ENCODE data around the gene WWOX.

The WWOX gene

DNA sequence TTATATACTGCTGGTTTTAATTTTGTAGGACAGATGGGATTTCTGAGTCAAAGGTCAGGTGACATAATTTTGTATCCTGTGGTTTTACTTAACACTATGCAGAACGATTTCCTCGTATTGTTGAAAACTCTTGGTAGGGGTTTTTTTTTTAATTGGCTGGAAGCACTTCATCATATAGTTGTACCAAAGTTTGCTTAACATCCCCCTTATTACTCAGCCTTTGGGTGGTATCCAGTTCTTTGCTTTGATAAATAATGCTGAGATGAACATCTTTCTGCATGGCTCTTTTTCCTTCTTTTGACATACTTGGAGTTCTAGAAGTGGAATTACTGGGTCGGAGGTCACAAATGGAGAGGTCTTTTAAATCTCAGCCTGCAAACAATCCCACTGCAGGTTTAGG lies 1082.0 kb downstream of the WWOX start:
- no peak for DNase-seq (ENCODE audit: low read depth, low spot score)

DNA sequence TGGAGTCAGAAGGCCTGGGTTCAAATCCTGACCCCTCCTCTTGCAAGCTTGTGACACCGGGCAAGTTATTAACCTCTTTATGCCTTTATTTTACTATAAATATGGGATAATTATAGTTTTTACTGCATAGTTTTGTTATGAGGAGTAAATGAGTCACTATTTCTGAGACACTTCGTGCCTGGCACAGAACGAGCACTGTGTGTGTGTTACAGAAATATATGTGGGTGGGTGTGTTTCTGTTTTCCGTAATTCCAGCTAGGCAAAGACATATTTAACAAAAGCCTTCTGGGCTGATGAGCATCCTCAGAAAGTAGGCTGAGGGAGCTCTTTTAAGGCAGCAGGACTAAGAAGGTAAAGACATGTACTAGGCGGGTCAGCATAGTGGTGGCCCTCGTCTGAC lies 1083.2 kb downstream of the WWOX start:
- Histone ChIP-seq H3K27ac (no peak overlapping the region), H3K9me3 (ENCODE audit: low read depth, low read length) (no peaks in the 10 kb centered on the region), H3K36me3 (ENCODE audit: insufficient read depth, low read length) (no peaks in the 10 kb centered on the region), H3K9ac (ENCODE audit: insufficient read length) (no peak overlapping the region), H3K4me3 (no peak overlapping the region)
- TF ChIP-seq EZH2 (IDR thresholded peaks at IDR 0.05) (no peak), FOXP2 (optimal IDR thresholded peaks at IDR 0.05; ENCODE audit: control extremely low read depth, extremely low read length, insufficient read depth) (no peak), POLR2AphosphoS5 (IDR thresholded peaks at IDR 0.05; ENCODE audit: borderline replicate concordance, low read depth, low read length) (no peak)
- DNase-seq (ENCODE audit: low read depth, low spot score): no peak

More for the DNA sequence above, 1082.0 kb downstream of the WWOX start:
- H3K4me3 ChIP-seq: no peak overlapping the region
- no peak overlapping the region for H3K27ac ChIP-seq
- TF ChIP-seq EZH2 (IDR thresholded peaks at IDR 0.05): no peak
- no peak for TF ChIP-seq FOXP2 (optimal IDR thresholded peaks at IDR 0.05; ENCODE audit: control extremely low read depth, extremely low read length, insufficient read depth)
- no peak for TF ChIP-seq POLR2AphosphoS5 (IDR thresholded peaks at IDR 0.05; ENCODE audit: borderline replicate concordance, low read depth, low read length)
- no peak overlapping the region for H3K9ac ChIP-seq (ENCODE audit: insufficient read length)
- no peaks in the 10 kb centered on the region for H3K36me3 ChIP-seq (ENCODE audit: insufficient read depth, low read length)
- H3K9me3 ChIP-seq (ENCODE audit: low read depth, low read length): no peaks in the 10 kb centered on the region

DNA sequence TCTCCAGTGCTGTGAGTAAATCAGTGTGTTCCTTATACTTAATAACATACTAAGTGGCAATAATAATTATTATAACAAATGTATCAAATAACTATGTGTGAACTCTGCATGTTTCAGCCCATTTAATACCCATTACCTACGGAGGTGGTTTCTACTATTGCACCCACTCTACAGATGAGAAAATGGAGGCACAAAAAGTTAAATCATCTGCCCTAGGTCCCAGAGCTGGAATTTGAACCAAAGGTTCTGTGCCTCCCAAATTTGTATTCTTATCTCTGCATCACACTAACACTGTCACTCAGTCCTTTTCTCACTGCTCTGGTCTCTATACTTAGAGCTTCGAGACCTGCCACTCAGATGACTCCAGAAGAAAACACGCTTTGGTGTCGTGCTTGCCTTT lies 1084.1 kb downstream of the WWOX start:
- TF ChIP-seq POLR2AphosphoS5 (IDR thresholded peaks at IDR 0.05; ENCODE audit: borderline replicate concordance, low read depth, low read length) (no peak), FOXP2 (optimal IDR thresholded peaks at IDR 0.05; ENCODE audit: control extremely low read depth, extremely low read length, insufficient read depth) (no peak), EZH2 (IDR thresholded peaks at IDR 0.05) (no peak)
- no peak overlapping the region for H3K4me3 ChIP-seq
- H3K9ac ChIP-seq (ENCODE audit: insufficient read length): no peak overlapping the region
- H3K36me3 ChIP-seq (ENCODE audit: insufficient read depth, low read length): no peaks in the 10 kb centered on the region
- no peak for DNase-seq (ENCODE audit: low read depth, low spot score)
- no peaks in the 10 kb centered on the region for H3K9me3 ChIP-seq (ENCODE audit: low read depth, low read length)
- H3K27ac ChIP-seq: no peak overlapping the region

DNA sequence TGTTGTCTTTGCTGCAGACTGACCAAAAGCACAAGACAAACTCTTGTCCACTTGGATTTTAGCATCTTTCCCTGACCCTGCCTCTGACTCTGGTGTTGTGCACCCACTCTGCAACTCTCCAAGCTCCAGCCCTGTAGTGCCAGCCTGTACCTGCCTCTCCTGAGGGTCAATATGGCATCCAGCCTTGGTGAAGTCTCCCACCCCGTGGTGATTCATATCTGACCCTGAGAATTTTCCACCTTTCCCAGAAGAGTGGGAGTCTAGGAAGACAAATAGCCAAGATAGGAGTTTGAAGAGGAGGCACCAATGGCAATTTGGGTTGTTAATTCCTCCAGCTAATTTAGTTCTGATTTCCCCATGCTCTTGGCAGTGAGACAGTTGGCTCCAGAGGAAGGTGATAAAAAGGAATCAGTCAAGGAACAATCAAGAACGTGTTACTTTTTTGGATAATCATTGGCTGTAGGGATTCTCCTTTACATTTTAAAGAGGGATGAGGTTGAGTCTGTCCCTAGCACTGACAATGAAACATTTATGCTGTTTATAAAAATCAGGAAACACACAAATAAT lies 1085.1 kb downstream of the WWOX start:
- DNase-seq (ENCODE audit: low read depth, low spot score): no peak
- Histone ChIP-seq H3K9me3 (ENCODE audit: low read depth, low read length) (no peaks in the 10 kb centered on the region), H3K36me3 (ENCODE audit: insufficient read depth, low read length) (no peaks in the 10 kb centered on the region), H3K9ac (ENCODE audit: insufficient read length) (no peak overlapping the region), H3K4me3 (no peak overlapping the region), H3K27ac (no peak overlapping the region)
- TF ChIP-seq FOXP2 (optimal IDR thresholded peaks at IDR 0.05; ENCODE audit: control extremely low read depth, extremely low read length, insufficient read depth): no peak
- no peak for TF ChIP-seq POLR2AphosphoS5 (IDR thresholded peaks at IDR 0.05; ENCODE audit: borderline replicate concordance, low read depth, low read length)
- TF ChIP-seq EZH2 (IDR thresholded peaks at IDR 0.05): no peak

DNA sequence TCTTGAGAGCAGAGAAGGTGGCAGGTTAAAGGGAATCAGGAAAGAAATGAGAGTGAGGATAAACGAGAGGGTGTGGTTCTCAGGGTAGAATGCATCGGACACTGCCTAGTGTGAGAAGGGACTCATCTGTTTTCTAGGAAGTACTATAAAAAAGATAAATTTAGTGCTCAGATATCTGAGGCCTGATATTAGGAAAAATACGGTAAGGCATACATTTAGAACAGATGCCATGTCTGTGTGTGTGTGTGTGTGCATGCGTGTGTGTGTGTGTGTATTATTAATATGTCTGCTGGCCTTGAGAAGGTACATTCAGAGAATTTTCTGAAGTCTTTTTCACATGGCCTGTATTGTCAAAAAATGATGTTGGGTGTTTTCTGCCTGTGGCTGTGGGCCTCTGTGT lies 1086.3 kb downstream of the WWOX start:
- no peak overlapping the region for H3K9ac ChIP-seq (ENCODE audit: insufficient read length)
- DNase-seq (ENCODE audit: low read depth, low spot score): no peak
- H3K36me3 ChIP-seq (ENCODE audit: insufficient read depth, low read length): no peaks in the 10 kb centered on the region
- TF ChIP-seq FOXP2 (optimal IDR thresholded peaks at IDR 0.05; ENCODE audit: control extremely low read depth, extremely low read length, insufficient read depth) (no peak), POLR2AphosphoS5 (IDR thresholded peaks at IDR 0.05; ENCODE audit: borderline replicate concordance, low read depth, low read length) (no peak), EZH2 (IDR thresholded peaks at IDR 0.05) (no peak)
- no peak overlapping the region for H3K4me3 ChIP-seq
- H3K9me3 ChIP-seq (ENCODE audit: low read depth, low read length): no peaks in the 10 kb centered on the region
- no peak overlapping the region for H3K27ac ChIP-seq

DNA sequence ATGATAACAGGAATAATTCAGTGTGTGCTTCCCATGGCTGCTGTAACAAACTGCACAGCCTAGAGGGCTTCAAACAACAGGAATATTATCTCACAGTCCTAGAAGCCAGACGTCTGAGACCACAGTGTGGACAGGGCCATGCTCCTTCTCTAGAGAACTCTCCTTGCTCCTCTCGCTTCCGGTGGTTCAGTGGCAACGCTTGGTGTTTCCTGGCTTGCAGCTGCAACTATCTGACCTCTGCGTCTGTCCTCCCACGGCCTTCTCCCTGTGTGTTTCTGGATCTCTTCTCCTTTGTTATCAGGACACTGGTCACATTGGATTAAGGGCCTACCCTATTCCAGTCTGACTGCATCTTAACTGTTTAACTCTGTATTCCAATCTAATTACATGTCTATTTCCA lies 1086.7 kb downstream of the WWOX start:
- H3K27ac ChIP-seq: no peak overlapping the region
- no peak overlapping the region for H3K9ac ChIP-seq (ENCODE audit: insufficient read length)
- H3K9me3 ChIP-seq (ENCODE audit: low read depth, low read length): no peaks in the 10 kb centered on the region
- TF ChIP-seq POLR2AphosphoS5 (IDR thresholded peaks at IDR 0.05; ENCODE audit: borderline replicate concordance, low read depth, low read length) (no peak), EZH2 (IDR thresholded peaks at IDR 0.05) (no peak), FOXP2 (optimal IDR thresholded peaks at IDR 0.05; ENCODE audit: control extremely low read depth, extremely low read length, insufficient read depth) (no peak)
- no peak for DNase-seq (ENCODE audit: low read depth, low spot score)
- H3K36me3 ChIP-seq (ENCODE audit: insufficient read depth, low read length): no peaks in the 10 kb centered on the region
- no peak overlapping the region for H3K4me3 ChIP-seq

DNA sequence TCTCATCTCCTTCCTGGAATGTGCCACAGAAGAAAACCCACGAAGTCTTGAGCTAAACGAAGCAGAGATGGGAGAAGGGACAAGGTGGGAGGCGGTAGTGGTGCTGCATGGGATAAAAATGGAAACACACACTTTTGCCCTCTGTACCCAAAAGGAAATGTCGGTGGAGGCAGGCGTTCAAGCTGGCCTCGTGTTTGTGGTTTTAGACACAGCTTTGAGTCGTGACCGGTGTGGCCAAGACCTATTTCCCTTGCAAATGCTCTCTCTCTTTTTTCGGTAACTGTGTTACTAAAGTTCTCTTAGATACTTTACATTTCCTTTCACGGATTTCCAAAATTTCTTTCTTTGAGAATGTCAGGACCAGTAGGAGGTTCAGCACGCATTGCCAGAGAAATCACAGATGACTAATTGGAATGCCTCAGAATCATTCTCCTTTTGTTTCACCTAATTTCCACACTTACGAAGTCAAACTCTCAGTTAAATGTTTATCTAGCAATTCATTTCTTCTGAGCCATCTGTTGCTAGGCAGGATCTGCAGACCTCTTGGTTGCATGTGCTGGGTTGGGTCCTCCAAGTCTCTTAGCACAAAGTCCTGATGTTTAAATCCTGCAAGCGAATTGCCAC lies 1088.8 kb downstream of the WWOX start:
- TF ChIP-seq EZH2 (IDR thresholded peaks at IDR 0.05) (no peak), FOXP2 (optimal IDR thresholded peaks at IDR 0.05; ENCODE audit: control extremely low read depth, extremely low read length, insufficient read depth) (no peak)
- Histone ChIP-seq H3K36me3 (ENCODE audit: insufficient read depth, low read length) (no peaks in the 10 kb centered on the region), H3K9ac (ENCODE audit: insufficient read length) (no peak overlapping the region), H3K4me3 (no peak overlapping the region), H3K9me3 (ENCODE audit: low read depth, low read length) (no peaks in the 10 kb centered on the region), H3K27ac (no peak overlapping the region)
- no peak for DNase-seq (ENCODE audit: low read depth, low spot score)

DNA sequence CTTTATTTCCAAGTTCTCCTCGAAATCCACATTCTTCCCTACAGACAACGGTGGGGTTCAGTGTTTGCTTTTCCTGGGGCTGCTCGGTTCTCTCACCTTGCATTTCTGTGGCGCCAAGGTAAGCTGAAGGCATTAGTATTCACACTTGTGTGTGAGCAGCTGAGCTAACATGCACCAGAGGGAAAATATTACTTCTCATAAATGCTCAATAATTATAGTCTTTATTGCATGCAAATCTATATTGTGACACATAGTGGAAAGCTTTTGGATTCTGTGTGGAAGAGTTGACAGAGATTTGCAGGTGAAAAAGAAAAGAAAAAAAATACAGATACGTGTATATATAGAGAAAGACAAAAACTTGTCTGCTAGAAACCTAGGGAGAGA lies 1089.3 kb downstream of the WWOX start:
- H3K9me3 ChIP-seq (ENCODE audit: low read depth, low read length): no peaks in the 10 kb centered on the region
- TF ChIP-seq POLR2AphosphoS5 (IDR thresholded peaks at IDR 0.05; ENCODE audit: borderline replicate concordance, low read depth, low read length) (no peak), EZH2 (IDR thresholded peaks at IDR 0.05) (no peak), FOXP2 (optimal IDR thresholded peaks at IDR 0.05; ENCODE audit: control extremely low read depth, extremely low read length, insufficient read depth) (no peak)
- H3K4me3 ChIP-seq: no peak overlapping the region
- no peak overlapping the region for H3K27ac ChIP-seq
- no peak for DNase-seq (ENCODE audit: low read depth, low spot score)
- no peak overlapping the region for H3K9ac ChIP-seq (ENCODE audit: insufficient read length)
- no peaks in the 10 kb centered on the region for H3K36me3 ChIP-seq (ENCODE audit: insufficient read depth, low read length)

DNA sequence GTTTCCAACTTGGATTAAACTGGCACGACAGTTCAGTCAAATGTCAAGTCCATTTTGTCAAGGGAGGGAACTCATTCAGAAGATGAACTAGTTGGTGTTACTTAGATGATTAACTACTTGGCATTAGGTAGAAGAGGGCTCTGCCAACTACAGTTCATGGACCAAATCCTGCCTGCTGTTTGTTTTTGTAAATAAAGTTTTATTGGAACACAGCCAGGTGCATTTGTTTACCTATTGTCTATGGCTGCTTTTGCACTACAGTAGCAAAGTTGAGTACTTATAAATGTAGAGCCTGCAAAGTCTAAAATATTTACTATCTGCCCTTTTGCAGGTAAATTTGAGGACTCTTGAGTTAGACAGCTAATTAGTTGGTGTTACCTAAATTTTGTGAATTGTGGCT lies 1091.1 kb downstream of the WWOX start:
- no peaks in the 10 kb centered on the region for H3K9me3 ChIP-seq (ENCODE audit: low read depth, low read length)
- no peak overlapping the region for H3K27ac ChIP-seq
- no peak overlapping the region for H3K4me3 ChIP-seq
- no peaks in the 10 kb centered on the region for H3K36me3 ChIP-seq (ENCODE audit: insufficient read depth, low read length)
- DNase-seq (ENCODE audit: low read depth, low spot score): no peak
- TF ChIP-seq EZH2 (IDR thresholded peaks at IDR 0.05) (no peak), FOXP2 (optimal IDR thresholded peaks at IDR 0.05; ENCODE audit: control extremely low read depth, extremely low read length, insufficient read depth) (no peak), POLR2AphosphoS5 (IDR thresholded peaks at IDR 0.05; ENCODE audit: borderline replicate concordance, low read depth, low read length) (no peak)
- H3K9ac ChIP-seq (ENCODE audit: insufficient read length): no peak overlapping the region

Measured in SK-N-MC (cell line).